ENCODE data around the gene PPP2CA.

PPP2CA gene

GRCh38 chr5:134148316-134148715 lies 77.6 kb downstream of the PPP2CA start:
- no peak for DNase-seq (ENCODE audit: low spot score)

DNA sequence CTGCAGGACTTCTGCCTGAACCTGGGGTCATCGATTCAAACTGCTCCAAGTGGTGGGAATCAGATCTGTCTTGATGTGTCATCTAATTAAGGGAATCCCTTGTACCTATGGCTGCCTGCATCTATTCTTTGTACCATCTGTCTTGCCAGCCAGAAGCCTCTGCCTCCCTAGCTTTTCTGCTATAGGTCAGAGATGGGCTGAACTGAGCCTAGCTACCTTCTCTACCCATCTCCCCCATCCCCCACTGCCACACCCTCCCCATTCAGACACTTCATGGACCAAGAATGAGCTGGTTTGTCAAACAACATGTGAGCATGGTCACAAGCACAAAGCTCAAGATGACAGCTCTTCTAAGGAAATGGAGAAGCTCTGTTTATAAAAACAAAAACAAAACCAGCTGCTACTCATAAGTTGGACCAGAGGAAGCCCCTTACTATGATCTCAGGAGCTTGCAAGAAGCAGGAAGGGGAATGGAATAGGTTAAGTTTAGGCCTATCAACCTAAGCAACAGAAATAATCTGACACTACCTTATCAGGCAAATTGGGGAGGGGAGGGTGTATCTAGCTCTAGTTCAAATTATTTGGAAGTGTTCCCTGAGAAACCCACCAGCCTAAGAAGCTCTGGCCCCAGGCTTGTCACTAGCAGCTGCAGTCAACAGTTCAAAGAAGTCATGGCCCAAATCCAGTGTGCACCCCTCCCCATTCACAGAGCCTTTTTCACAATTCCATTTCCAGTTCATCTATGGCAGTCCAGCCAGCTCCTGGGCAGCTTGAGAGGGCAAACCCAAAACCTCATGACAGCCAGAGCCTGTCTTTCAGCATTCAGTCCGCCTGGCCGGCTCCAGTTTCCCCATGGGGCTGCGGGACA lies 79.0 kb downstream of the PPP2CA start:
- no peak for DNase-seq (ENCODE audit: low spot score)

DNA sequence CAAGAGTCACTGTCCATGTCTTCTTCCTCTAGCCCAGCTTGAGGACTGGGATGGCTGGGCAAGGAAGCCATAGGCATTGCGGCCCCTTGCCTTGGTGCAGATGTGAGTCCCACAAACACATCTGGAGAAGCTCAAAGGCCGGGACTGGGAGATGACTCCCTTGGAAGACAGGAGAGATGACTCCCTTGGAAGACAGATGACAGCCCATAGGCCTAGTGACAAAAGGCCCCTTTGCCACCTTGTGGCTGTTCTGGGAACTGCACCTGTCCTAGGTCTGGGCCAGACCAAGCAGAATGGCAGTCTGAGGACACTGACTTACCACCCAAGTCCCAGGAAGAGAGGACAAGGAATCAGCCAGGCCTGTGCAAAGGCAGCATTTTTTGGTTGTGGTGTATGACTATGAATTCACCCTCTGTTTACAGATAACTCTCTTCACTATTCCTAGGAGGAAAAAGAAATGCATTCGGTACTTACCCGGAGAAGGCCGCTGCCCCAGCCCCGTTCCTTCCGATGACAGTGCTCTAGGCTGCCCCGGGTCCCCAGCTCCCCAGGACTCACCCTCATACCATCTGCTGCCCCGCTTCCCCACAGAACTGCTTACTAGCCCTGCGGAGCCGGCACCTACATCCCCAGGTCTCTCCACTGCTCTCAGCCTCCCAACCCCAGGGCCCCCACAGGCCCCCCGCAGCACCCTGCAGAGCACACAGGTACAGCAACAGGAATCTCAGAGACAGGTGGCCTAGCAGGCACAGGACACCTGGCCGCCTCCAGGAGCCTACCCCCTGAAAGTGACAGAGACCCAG lies 79.9 kb downstream of the PPP2CA start:
- peak; percentile 77 for DNase-seq (ENCODE audit: low spot score)

DNA sequence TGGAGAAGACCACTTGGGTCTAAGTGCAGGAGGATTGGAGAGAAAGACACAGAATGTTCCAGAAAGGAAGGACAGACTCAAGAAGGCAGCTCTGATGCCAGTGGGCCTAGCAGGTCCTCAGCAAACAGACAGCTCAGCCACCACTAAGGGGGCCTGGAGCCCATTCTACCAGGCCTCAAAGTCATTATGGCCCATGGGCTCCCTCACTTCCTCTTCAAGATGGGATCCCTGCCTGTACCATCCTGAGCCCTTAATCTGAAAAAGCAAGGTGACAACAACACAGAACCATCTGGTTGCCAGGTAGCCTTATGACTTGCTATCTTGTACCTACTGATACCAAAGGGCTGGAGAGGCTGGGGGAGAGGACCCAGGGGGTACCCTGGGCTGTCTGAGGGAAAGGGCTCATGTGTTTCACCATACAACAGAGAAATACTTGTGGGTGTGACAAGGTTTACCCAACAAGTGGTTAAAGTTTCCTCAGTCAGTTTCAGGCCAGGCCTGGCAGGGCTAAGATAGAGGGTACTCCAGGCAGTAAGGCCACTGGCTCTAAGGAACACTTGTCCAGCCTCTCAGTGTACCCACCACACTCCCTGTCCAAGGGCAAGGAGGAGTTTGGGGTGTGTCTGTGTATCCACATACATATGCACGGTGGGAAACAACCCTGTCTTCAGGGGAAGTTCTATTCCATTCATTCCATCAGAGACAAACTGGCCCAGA lies 80.7 kb downstream of the PPP2CA start:
- no peak for DNase-seq (ENCODE audit: low spot score)
